Vagina (tissue), 2 donors: Measurements from ENCODE around the gene TNFSF4. TPM values are rescaled to one million over a fixed set of nuclear protein-coding genes. Genes with fewer than 3 reads are reported as not detected.

Source experiments
- DNase-seq, 2 donors: peaks; one replicate each; pipeline ENCODE4 v3.0.0-alpha.2; 2017; ENCODE audit errors: extremely low spot score in 2 of 2
- H3K27ac ChIP-seq: fragments of 200-600 bp; sonication (generic); one replicate; pipeline ENCODE4 v1.5.1; 2019
- H3K27me3 ChIP-seq: fragments of 200-600 bp; sonication (generic); one replicate; pipeline ENCODE4 v1.5.1; 2019
- H3K36me3 ChIP-seq, 2 donors: fragments of 200-600 bp; sonication (generic); one replicate each; pipeline ENCODE4 v1.5.1; 2017 to 2019
- H3K4me1 ChIP-seq: fragments of 200-600 bp; sonication (generic); one replicate; pipeline ENCODE4 v1.5.1; 2019
- H3K4me3 ChIP-seq, 2 donors: fragments of 200-600 bp; sonication (generic); 1 replicate in 1 of 2; 2 replicates in 1 of 2; pipeline ENCODE4 v1.5.1; 2016 to 2019
- H3K9me3 ChIP-seq: fragments of 200-600 bp; sonication (generic); one replicate; pipeline ENCODE4 v1.5.1; 2019
- CTCF ChIP-seq, 3 experiments: fragments of 450-650 bp in 2 of 3; fragments of 200-600 bp in 1 of 3; sonication (generic) in 1 of 3; IDR thresholded peaks; one replicate each; pipeline ENCODE4 v1.5.1; 2017 to 2019; ENCODE audit warnings: antibody characterized with exemption in 3 of 3, mild to moderate bottlenecking in 2 of 3, moderate library complexity in 2 of 3
- POLR2A ChIP-seq, 2 donors: fragments of 450-650 bp; IDR thresholded peaks; one replicate each; pipeline ENCODE4 v1.6.1; 2017; ENCODE audit warnings: antibody characterized with exemption in 2 of 2, mild to moderate bottlenecking in 2 of 2, moderate library complexity in 2 of 2
- POLR2AphosphoS5 ChIP-seq, 2 donors: sonication (generic); formaldehyde crosslinking; IDR thresholded peaks; one replicate each; pipeline ENCODE4 v1.9.0; 2017; ENCODE audit warnings: antibody characterized with exemption in 2 of 2, mild to moderate bottlenecking in 2 of 2, low read depth in 1 of 2; ENCODE audit not compliant: insufficient read depth in 1 of 2
- intact Hi-C: fragments of 100-400 bp; cut with DNase I; formaldehyde crosslinking; loops from one replicate; pipeline ENCODE4 v1.15.1; 2023
- total RNA-seq: library from RNA; depleted of rRNA; stranded (reverse); fragments of >200 nt; gene quantifications from one replicate; pipeline ENCODE4 v1.2.3, GENCODE V29; 2016

Gene TNFSF4, protein sequence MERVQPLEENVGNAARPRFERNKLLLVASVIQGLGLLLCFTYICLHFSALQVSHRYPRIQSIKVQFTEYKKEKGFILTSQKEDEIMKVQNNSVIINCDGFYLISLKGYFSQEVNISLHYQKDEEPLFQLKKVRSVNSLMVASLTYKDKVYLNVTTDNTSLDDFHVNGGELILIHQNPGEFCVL
- 0.74 TPM for total RNA-seq

DNA sequence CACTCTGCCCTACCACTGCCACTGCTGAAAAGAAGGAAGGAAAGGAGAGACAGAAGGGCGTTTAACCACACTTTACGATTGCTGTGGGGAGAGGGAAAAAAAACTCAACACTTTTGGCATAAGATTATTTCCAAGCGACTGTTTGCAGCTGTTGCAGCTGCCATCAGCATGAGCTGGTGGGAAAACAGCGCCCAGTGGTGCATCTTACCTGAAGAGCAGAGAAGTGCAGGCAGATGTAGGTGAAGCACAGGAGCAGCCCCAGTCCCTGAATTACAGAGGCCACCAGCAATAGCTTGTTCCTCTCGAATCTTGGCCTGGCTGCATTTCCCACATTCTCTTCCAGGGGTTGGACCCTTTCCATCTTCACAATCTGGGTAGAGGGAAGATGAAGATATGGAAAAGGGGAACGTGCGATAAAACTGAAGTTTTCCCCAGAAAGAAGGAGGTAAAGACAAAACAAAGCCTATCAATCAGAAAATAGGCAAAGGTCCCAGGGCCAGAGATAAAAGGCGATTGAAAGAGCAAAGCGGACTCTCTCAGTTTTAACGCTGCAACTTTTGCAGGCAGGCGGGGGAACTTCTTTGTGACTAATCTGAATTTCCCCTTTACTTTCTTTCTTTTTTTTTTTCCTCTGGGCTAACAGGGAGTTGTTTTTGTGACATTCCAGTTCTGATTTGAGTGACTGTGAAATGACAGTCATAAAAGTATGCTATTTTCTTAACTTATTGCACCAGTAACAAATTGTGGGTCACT lies at the start of gene TNFSF4:
TNFSF4 (minus strand) TSS at position 516 of the 753 bp plus-strand sequence; CDS start at position 361, 155 bp downstream.
- TF ChIP-seq CTCF (IDR thresholded peaks at IDR 0.05) = no peak
- TF ChIP-seq POLR2A (IDR thresholded peaks at IDR 0.05) = no peak
- TF ChIP-seq POLR2AphosphoS5 (IDR thresholded peaks at IDR 0.05; ENCODE audit: insufficient read depth in 1 of 2, low read depth in 1 of 2) = no peak
- H3K4me3 ChIP-seq = no peak within 1 kb of the TSS
- H3K36me3 ChIP-seq = no peaks in the 10 kb centered on the region
- H3K27ac ChIP-seq = no peak within 1 kb of the TSS
- H3K4me1 ChIP-seq = peaks cover 6% of the 10 kb centered on the region
- no peaks in the 10 kb centered on the region for H3K27me3 ChIP-seq
- intact Hi-C loops = no loop called here
- DNase-seq = no peak
- no peaks in the 10 kb centered on the region for H3K9me3 ChIP-seq

DNA sequence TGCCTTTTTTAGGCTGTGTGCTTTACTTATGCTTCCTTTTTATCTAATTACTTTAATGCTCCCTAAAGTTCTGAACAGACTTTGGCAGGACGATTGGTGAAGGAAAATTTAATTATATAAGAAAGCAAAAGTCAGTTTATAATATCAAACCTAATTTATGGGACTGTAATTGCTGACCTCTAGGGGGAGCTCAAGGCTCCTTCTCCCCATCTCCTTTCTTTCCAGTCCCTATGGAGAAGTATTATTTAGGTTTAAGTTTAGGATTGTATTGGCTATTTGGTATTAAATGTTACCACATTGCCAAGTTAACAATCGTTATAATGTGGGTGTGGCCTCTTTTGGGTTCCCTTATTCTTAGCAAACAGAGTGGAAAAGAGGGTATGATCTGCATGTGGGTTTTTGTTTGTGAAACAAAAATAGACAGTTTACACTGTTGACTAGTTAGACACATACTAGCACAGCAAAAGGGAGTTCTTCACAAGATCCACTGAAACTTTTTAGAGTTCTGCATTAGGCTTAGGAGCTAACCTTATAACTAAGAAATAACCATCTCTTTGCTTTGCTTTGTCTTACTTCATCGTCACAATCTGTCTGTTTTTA lies 48.2 kb upstream of the TNFSF4 start:
- H3K4me3 ChIP-seq = no peak overlapping the region
- H3K27ac ChIP-seq = no peak overlapping the region
- H3K27me3 ChIP-seq = no peaks in the 10 kb centered on the region
- TF ChIP-seq POLR2AphosphoS5 (IDR thresholded peaks at IDR 0.05; ENCODE audit: insufficient read depth in 1 of 2, low read depth in 1 of 2) (no peak), POLR2A (IDR thresholded peaks at IDR 0.05) (no peak), CTCF (IDR thresholded peaks at IDR 0.05) (peak in 1 of 3 experiments; percentile 19)
- H3K4me1 ChIP-seq = no peaks in the 10 kb centered on the region
- no peaks in the 10 kb centered on the region for H3K36me3 ChIP-seq
- intact Hi-C loops = no loop called here
- no peaks in the 10 kb centered on the region for H3K9me3 ChIP-seq
- DNase-seq = no peak

DNA sequence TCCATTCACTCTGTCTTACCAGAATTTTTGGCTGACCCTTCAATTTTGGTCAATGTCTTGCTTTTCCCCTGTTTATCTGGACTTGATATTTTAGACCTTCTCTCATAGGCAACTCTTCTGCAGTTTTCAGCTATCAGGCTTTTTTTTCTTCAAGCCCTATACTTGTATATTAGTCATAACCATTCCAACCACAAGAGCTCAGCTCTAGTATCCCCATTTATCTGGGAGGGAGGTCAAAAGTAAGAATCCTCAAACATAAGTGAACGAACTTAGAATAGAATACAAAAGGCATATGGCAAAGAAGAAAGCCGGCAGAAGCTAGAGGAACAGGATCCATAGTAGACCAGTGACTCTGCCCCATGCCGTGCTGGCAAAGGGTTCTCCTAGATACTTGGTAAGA lies 45.9 kb upstream of the TNFSF4 start:
- no peak overlapping the region for H3K27ac ChIP-seq
- H3K36me3 ChIP-seq = no peaks in the 10 kb centered on the region
- intact Hi-C loops = no loop called here
- TF ChIP-seq POLR2AphosphoS5 (IDR thresholded peaks at IDR 0.05; ENCODE audit: insufficient read depth in 1 of 2, low read depth in 1 of 2) (no peak), POLR2A (IDR thresholded peaks at IDR 0.05) (no peak), CTCF (IDR thresholded peaks at IDR 0.05) (no peak)
- no peaks in the 10 kb centered on the region for H3K9me3 ChIP-seq
- H3K4me3 ChIP-seq = no peak overlapping the region
- no peak for DNase-seq
- H3K4me1 ChIP-seq = peaks cover 13% of the 10 kb centered on the region
- H3K27me3 ChIP-seq = no peaks in the 10 kb centered on the region

- no peak for DNase-seq
- H3K27ac ChIP-seq = no peak overlapping the region
- no peak for TF ChIP-seq CTCF (IDR thresholded peaks at IDR 0.05)
- no peak for TF ChIP-seq POLR2AphosphoS5 (IDR thresholded peaks at IDR 0.05; ENCODE audit: insufficient read depth in 1 of 2, low read depth in 1 of 2)
- no peak for TF ChIP-seq POLR2A (IDR thresholded peaks at IDR 0.05)
- no peaks in the 10 kb centered on the region for H3K27me3 ChIP-seq
- no peaks in the 10 kb centered on the region for H3K36me3 ChIP-seq
- intact Hi-C loops = no loop called here
- H3K9me3 ChIP-seq = no peaks in the 10 kb centered on the region
- H3K4me1 ChIP-seq = peaks cover 13% of the 10 kb centered on the region
- H3K4me3 ChIP-seq = no peak overlapping the region
These were observed 42.2 kb upstream of the TNFSF4 start for GRCh38 chr1:173249349-173249748.
